Brain microvascular endothelial cell (primary cell): Measurements from ENCODE around the gene EMILIN1.
A peak's percentile ranks its signal among the peaks of the same experiment; 100 is the strongest.

Experiments used
- DNase-seq: peaks from one replicate; pipeline ENCODE4 v3.0.0-alpha.2; 2020
- H3K27ac ChIP-seq: fragments of 250-450 bp; sonication (Bioruptor Pico); 2 replicates; pipeline ENCODE4 v1.5.1; 2020; ENCODE audit warnings: mild to moderate bottlenecking, moderate library complexity
- H3K27me3 ChIP-seq: fragments of 250-450 bp; sonication (Bioruptor Pico); replicated peaks from 2 replicates; pipeline ENCODE4 v1.5.1; 2020; ENCODE audit warnings: mild to moderate bottlenecking
- H3K36me3 ChIP-seq: fragments of 250-450 bp; sonication (Bioruptor Pico); replicated peaks from 2 replicates; pipeline ENCODE4 v1.5.1; 2020; ENCODE audit warnings: mild to moderate bottlenecking
- H3K4me3 ChIP-seq: 2 replicates; pipeline ENCODE4 v1.5.1; 2011; ENCODE audit warnings: low read depth, mild to moderate bottlenecking, control low read depth, low read length, moderate library complexity
- CTCF ChIP-seq: IDR thresholded peaks from 2 replicates; pipeline ENCODE4 v1.5.1; 2011; ENCODE audit warnings: low read depth, mild to moderate bottlenecking, moderate library complexity, low read length, control low read depth, inconsistent platforms; ENCODE audit errors: missing control alignments
- in situ Hi-C: cut with HindIII; loops from 2 replicates; pipeline ENCODE4 v1.10.0; 2017; ENCODE audit warnings: low sequenced_read_pairs, low pct_ligation_motif_present

EMILIN1 gene

GRCh38 chr2:27059141-27059820 is 19.1 kb upstream of the EMILIN1 start:
- Histone ChIP-seq H3K27me3 (no peaks in the 10 kb centered on the region), H3K4me3 (no peak overlapping the region), H3K36me3 (peaks cover 25% of the 10 kb centered on the region), H3K27ac (no peak overlapping the region)
- TF ChIP-seq CTCF, result no peak
- no peak for DNase-seq
- in situ Hi-C loops, result no loop called here

GRCh38 chr2:27060323-27060722 is 18.1 kb upstream of the EMILIN1 start:
- H3K36me3 ChIP-seq, result peaks cover 30% of the 10 kb centered on the region
- H3K4me3 ChIP-seq, result no peak overlapping the region
- in situ Hi-C loops, result no loop called here

GRCh38 chr2:27065128-27065527 is 13.3 kb upstream of the EMILIN1 start:
- peaks cover 45% of the 10 kb centered on the region for H3K36me3 ChIP-seq
- no peak for TF ChIP-seq CTCF
- no peak for DNase-seq
- no peak overlapping the region for H3K4me3 ChIP-seq
- in situ Hi-C loops, result no loop called here
- H3K27me3 ChIP-seq, result no peaks in the 10 kb centered on the region
- no peak overlapping the region for H3K27ac ChIP-seq

More at GRCh38 chr2:27060323-27060722, 18.1 kb upstream of the EMILIN1 start:
- no peak for TF ChIP-seq CTCF
- Histone ChIP-seq H3K27me3 (no peaks in the 10 kb centered on the region), H3K27ac (no peak overlapping the region)
- DNase-seq, result no peak

GRCh38 chr2:27067385-27067784 is 11.0 kb upstream of the EMILIN1 start:
- Histone ChIP-seq H3K27me3 (no peaks in the 10 kb centered on the region), H3K27ac (no peak overlapping the region), H3K36me3 (peaks cover 47% of the 10 kb centered on the region), H3K4me3 (no peak overlapping the region)
- no peak for DNase-seq
- TF ChIP-seq CTCF, result no peak
- in situ Hi-C loops, result no loop called here

- no peak for DNase-seq
- peak overlapping the region; percentile 99 for H3K4me3 ChIP-seq
- H3K36me3 ChIP-seq, result peaks cover 44% of the 10 kb centered on the region
- H3K27me3 ChIP-seq, result no peaks in the 10 kb centered on the region
- in situ Hi-C loops, result no loop called here
- TF ChIP-seq CTCF, result no peak
- no peak overlapping the region for H3K27ac ChIP-seq
Observed at GRCh38 chr2:27069436-27069835, 9.0 kb upstream of the EMILIN1 start.
